ENCODE measurements around the gene TSFM.

The TSFM gene

GRCh38 chr12:57741844-57742738, 40.5 kb upstream of the TSFM start:
- H3K4me3 ChIP-seq (ENCODE audit: low read depth, low read length), result peak overlapping the region; percentile 62
- TF ChIP-seq, protein P1, sequence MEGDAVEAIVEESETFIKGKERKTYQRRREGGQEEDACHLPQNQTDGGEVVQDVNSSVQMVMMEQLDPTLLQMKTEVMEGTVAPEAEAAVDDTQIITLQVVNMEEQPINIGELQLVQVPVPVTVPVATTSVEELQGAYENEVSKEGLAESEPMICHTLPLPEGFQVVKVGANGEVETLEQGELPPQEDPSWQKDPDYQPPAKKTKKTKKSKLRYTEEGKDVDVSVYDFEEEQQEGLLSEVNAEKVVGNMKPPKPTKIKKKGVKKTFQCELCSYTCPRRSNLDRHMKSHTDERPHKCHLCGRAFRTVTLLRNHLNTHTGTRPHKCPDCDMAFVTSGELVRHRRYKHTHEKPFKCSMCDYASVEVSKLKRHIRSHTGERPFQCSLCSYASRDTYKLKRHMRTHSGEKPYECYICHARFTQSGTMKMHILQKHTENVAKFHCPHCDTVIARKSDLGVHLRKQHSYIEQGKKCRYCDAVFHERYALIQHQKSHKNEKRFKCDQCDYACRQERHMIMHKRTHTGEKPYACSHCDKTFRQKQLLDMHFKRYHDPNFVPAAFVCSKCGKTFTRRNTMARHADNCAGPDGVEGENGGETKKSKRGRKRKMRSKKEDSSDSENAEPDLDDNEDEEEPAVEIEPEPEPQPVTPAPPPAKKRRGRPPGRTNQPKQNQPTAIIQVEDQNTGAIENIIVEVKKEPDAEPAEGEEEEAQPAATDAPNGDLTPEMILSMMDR (IDR thresholded peaks at IDR 0.05; ENCODE audit: low read depth, low read length, missing control alignments), result peak; percentile 67
- peak; percentile 55 for DNase-seq (ENCODE audit: low read depth)

- no peak for DNase-seq (ENCODE audit: low read depth)
- TF ChIP-seq, protein P1 (IDR thresholded peaks at IDR 0.05; ENCODE audit: low read depth, low read length, missing control alignments), result no peak
- peak overlapping the region; percentile 84; the same call in 1 of the 2 replicates for H3K4me3 ChIP-seq (ENCODE audit: low read depth, low read length)
These were observed 38.8 kb upstream of the TSFM start for GRCh38 chr12:57743769-57744168.

DNA sequence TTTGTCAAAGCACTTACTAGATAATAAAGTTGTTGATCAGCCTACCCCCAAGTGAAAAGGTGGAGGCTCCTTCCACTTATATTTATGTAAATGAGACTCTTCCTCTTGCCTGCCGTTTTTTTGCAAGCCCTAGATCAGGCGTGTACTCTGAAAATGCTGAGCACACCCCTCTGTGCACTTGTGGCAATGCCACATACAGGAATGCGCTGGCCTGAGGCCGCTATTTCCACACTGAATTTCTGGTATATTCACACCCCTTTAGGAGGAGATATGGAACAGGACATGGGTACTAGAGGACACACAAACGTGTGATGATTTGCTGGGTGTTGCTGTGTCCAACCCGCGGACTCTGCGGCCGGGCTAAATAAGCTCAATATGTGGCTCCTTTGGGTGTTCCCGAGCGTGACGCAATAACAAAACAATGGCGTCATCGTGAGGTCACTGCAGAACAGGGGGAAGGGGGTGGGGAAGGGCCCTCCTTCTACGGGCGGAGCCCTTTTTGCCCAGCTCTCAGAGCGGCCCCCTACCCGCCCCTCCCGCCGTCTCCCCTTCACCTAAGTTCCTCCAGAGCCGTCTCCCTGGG, 38.3 kb upstream of the TSFM start:
- TF ChIP-seq, protein P1 (IDR thresholded peaks at IDR 0.05; ENCODE audit: low read depth, low read length, missing control alignments), result no peak
- DNase-seq (ENCODE audit: low read depth), result no peak
- H3K4me3 ChIP-seq (ENCODE audit: low read depth, low read length), result peak overlapping the region; percentile 84

DNA sequence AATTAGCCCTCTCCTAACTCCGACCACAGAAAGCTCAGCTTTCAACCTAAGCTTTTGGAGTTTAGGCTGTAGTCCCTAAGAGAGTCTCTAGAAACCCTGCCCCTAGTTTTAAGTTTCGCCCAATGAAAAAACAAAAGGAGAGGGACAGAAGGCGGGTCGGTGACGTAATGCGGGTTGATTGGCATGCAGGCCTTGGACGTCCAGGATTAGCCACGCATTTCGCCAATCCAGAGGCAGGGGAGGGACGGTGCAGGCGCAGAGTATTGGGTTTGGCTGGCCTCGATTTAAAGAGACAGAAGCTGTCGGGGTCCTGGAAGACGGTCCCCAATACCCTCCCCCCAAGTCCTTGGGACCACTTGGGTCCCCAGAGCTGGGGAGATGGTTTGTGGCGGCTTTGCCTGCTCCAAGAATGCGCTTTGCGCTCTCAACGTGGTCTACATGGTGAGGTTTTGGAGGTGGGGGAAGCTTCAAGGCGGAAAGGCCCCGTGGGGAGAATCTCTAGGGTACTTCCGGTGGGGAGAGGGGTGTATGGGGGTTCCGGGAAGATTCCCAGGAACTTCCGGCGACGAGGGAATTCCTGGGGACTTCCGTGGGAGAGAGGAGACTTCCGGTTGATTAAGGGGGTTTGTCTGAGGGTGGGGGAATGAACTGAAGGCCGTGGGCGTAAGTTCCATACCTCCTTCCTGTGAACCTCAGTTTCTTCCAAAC, 37.7 kb upstream of the TSFM start, which contains the start of gene TSPAN31:
Gene TSPAN31, plus strand, starts transcription at position 263 of the 708 bp plus-strand sequence. Its CDS starts 116 bp downstream, at position 379.
- peak; percentile 97 for DNase-seq (ENCODE audit: low read depth)
- TF ChIP-seq, protein P1 (IDR thresholded peaks at IDR 0.05; ENCODE audit: low read depth, low read length, missing control alignments), result no peak
- H3K4me3 ChIP-seq (ENCODE audit: low read depth, low read length), result peak within 1 kb of the TSS; percentile 84

GRCh38 chr12:57745485-57745881, 37.1 kb upstream of the TSFM start:
- peak overlapping the region; percentile 84 for H3K4me3 ChIP-seq (ENCODE audit: low read depth, low read length)
- no peak for DNase-seq (ENCODE audit: low read depth)
- TF ChIP-seq, protein P1 (IDR thresholded peaks at IDR 0.05; ENCODE audit: low read depth, low read length, missing control alignments), result no peak

GRCh38 chr12:57746025-57746424, 36.6 kb upstream of the TSFM start:
- TF ChIP-seq, protein P1 (IDR thresholded peaks at IDR 0.05; ENCODE audit: low read depth, low read length, missing control alignments), result no peak
- H3K4me3 ChIP-seq (ENCODE audit: low read depth, low read length), result peak overlapping the region; percentile 84; the same call in 1 of the 2 replicates
- DNase-seq (ENCODE audit: low read depth), result no peak
